ENCODE data around the gene RSU1.
"Not testable (repeated sequence)": the region's sequence is repeated elsewhere in the genome, so short reads cannot be mapped to it uniquely, and the experiment has no call there.

GRCh38 chr10:16827474-16827873 lies 10.2 kb upstream of the RSU1 start:
- not testable (repeated sequence) for TF ChIP-seq POLR2AphosphoS5, POLR2A (IDR thresholded peaks at IDR 0.05)

Data from suprapubic skin (tissue), 4 donors.